Prostate gland (tissue), 2 donors: ENCODE data around the gene FEM1C.

Experiments
- CTCF ChIP-seq, 4 experiments: fragments of 200-600 bp in 2 of 4; fragments of 450-650 bp in 2 of 4; sonication (generic) in 2 of 4; IDR thresholded peaks; 1 replicate in 3 of 4; 2 replicates in 1 of 4; pipeline ENCODE4 v1.5.1; 2016 to 2019; ENCODE audit warnings: antibody characterized with exemption in 4 of 4, mild to moderate bottlenecking in 2 of 4, moderate library complexity in 2 of 4
- POLR2A ChIP-seq: fragments of 450-650 bp; IDR thresholded peaks from one replicate; pipeline ENCODE4 v1.6.1; 2016; ENCODE audit warnings: antibody characterized with exemption, mild to moderate bottlenecking
- POLR2AphosphoS5 ChIP-seq: sonication (generic); formaldehyde crosslinking; IDR thresholded peaks from one replicate; pipeline ENCODE4 v1.6.1; 2017; ENCODE audit warnings: antibody characterized with exemption

DNA sequence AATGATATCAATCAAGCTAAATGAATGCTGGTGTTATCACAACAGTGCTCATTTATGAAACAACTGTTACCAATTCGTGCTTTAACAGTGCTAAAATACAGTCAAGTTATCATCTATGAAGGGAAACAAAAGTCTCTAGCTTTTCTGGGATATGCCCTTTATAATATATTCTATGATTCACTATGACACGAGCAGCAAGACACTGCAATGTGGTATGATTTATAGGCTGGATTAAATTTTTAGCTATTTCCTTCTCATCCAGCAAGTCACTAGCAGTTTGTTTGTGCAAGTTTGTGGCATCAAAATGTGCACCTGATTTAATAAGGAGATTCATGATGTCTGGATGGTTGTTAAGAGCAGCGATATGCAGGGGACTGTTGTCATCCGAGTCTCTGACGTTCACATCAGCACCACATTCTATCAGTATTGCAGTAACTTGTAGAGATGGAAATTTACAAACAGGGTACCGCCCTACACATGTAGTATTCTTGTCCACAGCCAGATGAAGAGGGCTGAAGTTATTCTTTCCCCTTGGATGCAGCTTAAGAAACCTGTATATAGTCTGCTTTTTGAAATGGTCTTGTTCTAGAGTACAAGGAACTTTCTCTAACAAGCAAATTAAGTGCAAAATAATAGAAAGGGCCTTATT is 20.3 kb downstream of the FEM1C start:
- no peak for TF ChIP-seq CTCF (IDR thresholded peaks at IDR 0.05)
- no peak for TF ChIP-seq POLR2AphosphoS5
- TF ChIP-seq POLR2A: no peak
